Cardiac fibroblast (primary cell): Measurements from ENCODE around the gene CLK4.

ENCODE experiments used
- DNase-seq, 2 donors: peaks; one replicate each; pipeline versions ENCODE4 v3.0.0 to v3.0.0-alpha.2; 2010; ENCODE audit warnings: low read depth in 2 of 2
- H3K4me3 ChIP-seq, 2 donors: replicated peaks in 1 of 2; 1 replicate in 1 of 2; 2 replicates in 1 of 2; pipeline ENCODE4 v1.5.1; 2011; ENCODE audit warnings: low read depth in 2 of 2, low read length in 2 of 2, mild to moderate bottlenecking in 2 of 2, moderate library complexity in 1 of 2
- TF ChIP-seq, protein P1 (sequence below): IDR thresholded peaks from one replicate; pipeline ENCODE4 v1.5.1; 2011; ENCODE audit warnings: low read depth, mild to moderate bottlenecking, low read length, inconsistent platforms

CLK4 gene

DNA sequence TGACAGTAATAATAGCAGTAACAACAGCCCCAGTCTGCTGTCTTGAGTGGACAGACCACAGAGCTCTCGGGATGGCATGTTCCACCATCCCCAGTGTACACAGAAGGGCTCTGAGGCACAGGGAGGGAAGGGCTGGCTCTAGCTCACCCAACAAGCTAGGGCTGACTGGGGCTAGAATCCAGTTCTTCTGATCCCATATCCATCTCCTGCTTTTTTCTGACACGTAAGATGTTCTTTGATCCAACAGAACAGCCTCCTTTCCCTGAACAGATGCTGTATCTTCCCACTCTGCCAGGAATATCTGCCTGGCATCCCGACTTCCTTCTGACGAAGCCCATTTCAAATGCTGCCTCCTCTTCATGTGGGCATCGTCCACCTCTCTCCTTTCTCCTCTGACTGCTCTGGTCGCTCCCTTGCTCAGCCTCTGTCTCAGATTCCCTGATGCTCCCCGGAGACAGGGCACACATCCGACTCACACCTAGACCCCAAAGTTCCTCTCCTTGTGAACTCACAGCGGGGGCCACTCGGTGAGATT is 43.6 kb upstream of the CLK4 start:
- no peak for DNase-seq
- TF ChIP-seq, protein P1, sequence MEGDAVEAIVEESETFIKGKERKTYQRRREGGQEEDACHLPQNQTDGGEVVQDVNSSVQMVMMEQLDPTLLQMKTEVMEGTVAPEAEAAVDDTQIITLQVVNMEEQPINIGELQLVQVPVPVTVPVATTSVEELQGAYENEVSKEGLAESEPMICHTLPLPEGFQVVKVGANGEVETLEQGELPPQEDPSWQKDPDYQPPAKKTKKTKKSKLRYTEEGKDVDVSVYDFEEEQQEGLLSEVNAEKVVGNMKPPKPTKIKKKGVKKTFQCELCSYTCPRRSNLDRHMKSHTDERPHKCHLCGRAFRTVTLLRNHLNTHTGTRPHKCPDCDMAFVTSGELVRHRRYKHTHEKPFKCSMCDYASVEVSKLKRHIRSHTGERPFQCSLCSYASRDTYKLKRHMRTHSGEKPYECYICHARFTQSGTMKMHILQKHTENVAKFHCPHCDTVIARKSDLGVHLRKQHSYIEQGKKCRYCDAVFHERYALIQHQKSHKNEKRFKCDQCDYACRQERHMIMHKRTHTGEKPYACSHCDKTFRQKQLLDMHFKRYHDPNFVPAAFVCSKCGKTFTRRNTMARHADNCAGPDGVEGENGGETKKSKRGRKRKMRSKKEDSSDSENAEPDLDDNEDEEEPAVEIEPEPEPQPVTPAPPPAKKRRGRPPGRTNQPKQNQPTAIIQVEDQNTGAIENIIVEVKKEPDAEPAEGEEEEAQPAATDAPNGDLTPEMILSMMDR = no peak
- no peak overlapping the region for H3K4me3 ChIP-seq

DNA sequence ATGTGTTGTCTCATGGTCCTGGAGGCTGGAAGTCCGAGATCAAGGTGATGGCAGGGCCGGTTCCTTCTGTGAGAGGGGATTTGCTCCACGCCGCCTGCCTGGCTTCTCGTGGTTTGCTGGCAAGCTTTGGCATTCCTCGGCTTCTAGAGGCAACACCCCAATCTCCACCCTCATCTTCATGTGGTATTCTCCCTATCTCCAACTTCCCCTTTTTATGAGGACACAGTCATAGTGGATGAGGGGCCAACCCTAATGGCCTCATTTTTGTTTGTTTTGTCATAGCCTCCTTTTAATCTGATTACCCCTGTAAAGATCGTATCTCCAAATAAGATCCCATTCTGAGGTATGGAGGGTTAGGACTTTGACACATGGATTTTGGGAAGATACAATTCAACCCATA is 41.7 kb upstream of the CLK4 start:
- TF ChIP-seq, protein P1 = no peak
- DNase-seq = no peak
- no peak overlapping the region for H3K4me3 ChIP-seq

DNA sequence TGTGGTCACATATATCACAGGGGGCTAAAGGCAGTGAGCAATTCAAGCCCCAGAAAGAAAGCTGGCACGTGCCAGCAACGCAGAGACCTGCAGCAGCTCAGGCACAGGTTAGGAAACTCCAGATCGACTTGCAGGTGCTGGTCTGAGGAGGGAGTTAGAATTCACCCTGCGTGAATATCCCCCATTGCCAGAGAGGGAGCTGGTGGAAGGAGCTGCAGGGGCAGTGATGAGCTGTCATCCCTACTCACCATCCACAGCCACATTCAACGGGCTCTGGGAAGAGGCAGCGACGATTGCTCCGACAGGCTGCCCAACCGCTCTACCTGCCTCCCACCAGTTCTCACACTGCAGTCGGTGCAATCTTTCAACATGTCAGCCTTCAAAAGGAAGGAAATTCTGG is 40.8 kb upstream of the CLK4 start:
- no peak for DNase-seq
- TF ChIP-seq, protein P1 = no peak
- no peak overlapping the region for H3K4me3 ChIP-seq

DNA sequence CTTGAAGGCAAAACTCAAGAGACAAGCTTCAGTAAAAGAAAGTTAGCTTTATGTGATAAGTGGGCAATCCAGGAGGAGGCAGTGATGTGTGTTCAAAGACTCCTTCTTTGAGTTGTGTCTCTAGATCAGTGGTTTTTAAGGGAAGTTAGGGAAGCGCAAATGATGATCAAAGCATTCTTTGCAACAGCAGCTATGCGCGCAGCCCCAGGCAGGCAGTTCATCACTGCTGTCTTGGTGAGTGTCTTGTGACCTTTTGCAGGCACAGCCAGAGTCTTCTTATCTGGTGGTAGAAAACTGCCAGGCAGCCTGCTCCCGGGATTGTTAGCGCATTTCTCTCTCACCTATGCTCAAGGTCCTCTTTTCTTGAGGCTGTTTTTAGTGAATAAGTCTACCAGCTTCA is 40.3 kb upstream of the CLK4 start:
- TF ChIP-seq, protein P1 = no peak
- no peak overlapping the region for H3K4me3 ChIP-seq
- no peak for DNase-seq

DNA sequence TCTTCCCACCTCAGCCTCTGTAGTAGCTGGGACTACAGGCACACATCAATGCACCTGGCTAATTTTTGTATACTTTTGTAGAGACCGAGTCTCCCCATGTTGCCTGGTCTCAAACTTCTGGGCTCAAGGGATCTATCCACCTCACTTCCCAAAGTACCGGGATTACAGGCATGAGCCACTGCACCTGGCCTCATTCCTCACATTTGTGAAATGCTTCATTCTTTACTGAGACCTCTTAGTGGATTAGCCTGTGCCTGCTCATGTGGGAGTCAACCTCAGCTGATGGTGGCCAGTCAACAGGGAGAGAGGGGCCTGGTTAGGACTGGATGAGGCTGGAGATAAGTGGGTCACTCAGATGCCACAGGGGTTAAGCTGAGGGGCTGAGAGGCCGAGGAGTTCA is 37.3 kb upstream of the CLK4 start:
- TF ChIP-seq, protein P1 = no peak
- H3K4me3 ChIP-seq = no peak overlapping the region
- no peak for DNase-seq

DNA sequence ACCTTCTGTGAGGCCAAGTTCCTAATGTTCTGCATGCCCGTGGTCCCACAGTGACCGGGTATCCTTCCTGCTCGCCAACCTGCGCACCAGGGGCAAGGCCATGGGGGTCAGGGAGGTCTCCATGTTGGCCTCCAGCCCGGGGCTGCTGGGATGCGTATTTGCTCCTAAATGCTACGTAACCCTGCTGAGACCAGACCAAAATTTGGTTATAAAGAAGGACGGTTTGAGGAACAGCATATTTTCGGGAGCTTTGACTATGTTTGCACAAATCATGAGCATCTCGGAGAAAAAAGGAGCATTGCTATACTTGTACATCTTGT is 35.7 kb upstream of the CLK4 start:
- DNase-seq = no peak
- H3K4me3 ChIP-seq = no peak overlapping the region
- TF ChIP-seq, protein P1 = no peak

DNA sequence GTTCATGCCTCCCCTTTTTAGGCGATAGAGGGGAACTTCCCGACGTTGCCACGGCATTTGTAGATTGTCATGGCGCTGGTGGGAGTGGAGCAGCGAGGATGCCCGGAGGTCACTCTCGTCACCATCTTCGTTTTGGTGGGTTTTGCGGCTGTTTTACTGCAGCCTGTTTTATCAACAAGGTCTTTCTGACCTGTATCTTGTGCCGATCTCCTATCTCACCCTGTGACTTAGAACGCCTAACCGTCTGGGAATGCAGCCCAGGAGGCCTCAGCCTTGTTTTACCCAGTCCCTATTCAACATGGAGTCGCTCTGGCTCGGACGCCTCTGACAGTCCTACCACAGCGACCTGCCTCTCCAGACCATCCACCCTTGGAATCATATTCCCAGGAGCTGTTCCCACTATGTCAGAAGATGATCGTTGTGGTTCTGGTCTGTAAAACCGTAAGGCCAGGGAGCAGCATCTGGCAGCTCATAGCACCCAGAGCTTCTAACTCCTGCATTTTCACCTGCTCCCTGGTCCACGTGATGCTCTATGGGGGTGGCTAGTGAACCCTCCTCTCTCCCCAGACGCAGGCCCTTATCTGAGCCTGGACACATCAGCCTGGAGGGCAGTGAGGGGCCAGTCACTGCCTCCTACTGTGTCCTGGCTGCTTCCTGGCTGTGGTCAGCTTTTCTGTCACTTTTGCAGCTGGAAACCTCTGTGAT is 35.1 kb upstream of the CLK4 start:
- TF ChIP-seq, protein P1 = no peak
- H3K4me3 ChIP-seq = no peak overlapping the region
- no peak for DNase-seq
